Heart left ventricle (tissue), 13 donors: ENCODE results near the gene TAL2.

Experiments
- CTCF ChIP-seq, 12 donors: fragments of 200-600 bp; sonication (generic) in 4 of 12; IDR thresholded peaks; one replicate each; pipeline versions ENCODE4 v1.5.0 to v1.8.0; 2018 to 2022; ENCODE audit warnings: antibody characterized with exemption in 12 of 12, mild to moderate bottlenecking in 5 of 12
- POLR2A ChIP-seq, 2 donors: fragments of 450-650 bp; IDR thresholded peaks; one replicate each; pipeline ENCODE4 v1.6.1; 2017; ENCODE audit warnings: antibody characterized with exemption in 2 of 2, mild to moderate bottlenecking in 2 of 2, moderate library complexity in 2 of 2
- donor health status: ischemic (EF 13 %, LVEDD 7.1; RV severe dilation, severe dysfunction).
- donor health status: DM: no; HTN: yes; CAD: no.
- donor health status: DM: no; HTN: no; CAD: no.
- donor health status: ischemic (EF 25% LVEDD 6.9; RV normal size, moderate dysfunction).
- donor health status: ischemic (EF 25% LVEDD 5.7; RV mildly dilated, moderate dysfunction).
- donor health status: ischemic (EF 35%, LVEDD 5.7; RV mildly dilated, moderate dysfunction).
- donor health status: nonischemic (EF 11% LVEDD 7.7; RV severe dilation, severe dysfunction).
- donor health status: DM: yes; HTN: yes; CAD: no.
- donor health status: PGD.
- donor health status: ischemic (EF 29% LVEDD 5.4; RV normal size, mild dysfunction).
- donor health status: nonischemic (EF 23%, LVEDD 6.1; RV moderate dilation, normal function).

DNA sequence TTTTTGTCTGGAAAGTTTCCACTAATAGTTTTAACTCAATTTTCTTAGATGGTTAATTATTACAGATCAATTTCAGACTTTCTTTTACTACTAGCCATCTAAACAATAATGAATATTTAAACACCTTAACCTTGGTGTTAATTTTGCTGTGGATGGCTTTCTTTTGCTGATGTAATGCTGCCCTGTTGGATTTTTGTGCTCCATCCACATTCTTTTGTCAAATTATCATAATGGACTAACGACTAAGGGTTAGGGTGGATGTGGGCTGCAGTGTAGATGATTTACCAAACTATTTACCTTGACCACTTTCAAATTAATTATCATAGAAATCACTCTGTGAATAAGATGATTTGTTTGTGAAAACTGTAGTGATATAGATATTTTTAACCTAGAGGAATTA lies 16.5 kb downstream of the TAL2 start:
- TF ChIP-seq POLR2A (IDR thresholded peaks at IDR 0.05) (no peak), CTCF (IDR thresholded peaks at IDR 0.05) (no peak)
